ENCODE data around the gene ANKS1B.
"Not testable (repeated sequence)": the region's sequence is repeated elsewhere in the genome, so short reads cannot be mapped to it uniquely, and the experiment has no call there.

The ANKS1B gene

DNA sequence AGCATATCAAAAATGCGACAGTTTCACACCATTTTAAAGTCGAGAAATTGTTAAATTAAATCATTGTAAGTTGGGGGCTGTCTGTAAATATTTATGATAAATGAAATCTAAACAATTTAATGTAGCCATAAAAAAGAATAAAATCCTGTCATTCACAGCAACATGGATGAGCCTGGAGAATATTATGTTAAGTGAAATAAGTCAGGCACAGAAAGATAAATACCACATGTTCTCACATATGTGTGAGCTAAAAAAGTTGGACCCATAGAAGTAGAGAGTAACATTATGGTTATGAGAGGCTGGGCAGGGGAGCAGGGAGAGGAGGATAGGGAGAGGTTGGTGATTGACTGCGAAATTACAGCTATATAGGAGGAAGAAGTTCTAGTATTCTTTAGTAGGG, 201.3 kb downstream of the ANKS1B start:
- no peak overlapping the region for H3K27ac ChIP-seq
- H3K4me3 ChIP-seq, result no peak overlapping the region

DNA sequence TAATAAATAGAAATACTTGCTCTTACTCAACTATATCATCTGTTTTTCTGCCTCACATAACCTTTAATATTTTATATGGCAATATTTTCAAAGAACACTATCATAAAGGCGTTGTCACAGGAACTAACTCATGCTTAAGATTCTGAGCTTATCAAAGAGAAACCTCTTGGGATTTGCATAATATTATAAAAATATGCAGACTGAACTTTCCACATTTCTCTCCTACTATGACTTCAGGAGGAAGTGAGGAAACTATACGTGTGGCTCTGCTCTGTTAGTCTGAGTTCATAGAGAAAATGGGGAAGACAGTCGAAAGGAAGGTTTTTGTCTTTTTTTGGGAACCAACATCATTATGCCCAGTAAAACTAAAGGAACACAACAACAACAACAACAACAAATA, 212.5 kb downstream of the ANKS1B start:
- no peak overlapping the region for H3K27ac ChIP-seq
- H3K4me3 ChIP-seq, result no peak overlapping the region

DNA sequence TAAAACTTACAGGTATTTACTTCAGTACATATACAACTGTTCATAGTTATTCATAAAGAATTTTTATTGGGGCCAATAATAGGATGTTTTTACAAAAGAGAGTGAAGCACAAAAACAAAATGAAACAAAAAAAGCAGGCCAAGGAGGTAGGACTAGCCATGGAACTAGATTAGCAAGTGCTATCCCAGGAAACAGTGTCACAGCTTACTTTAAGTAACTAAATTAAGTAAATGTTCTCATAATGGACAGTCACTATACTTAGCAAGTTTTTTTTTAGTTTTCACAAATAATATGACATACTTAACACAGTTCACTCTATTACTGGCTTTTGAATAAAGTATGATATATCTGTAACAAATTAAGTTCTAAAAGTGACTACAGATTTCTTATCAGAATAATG, 213.1 kb downstream of the ANKS1B start:
- Histone ChIP-seq H3K27ac (no peak overlapping the region), H3K4me3 (no peak overlapping the region)

DNA sequence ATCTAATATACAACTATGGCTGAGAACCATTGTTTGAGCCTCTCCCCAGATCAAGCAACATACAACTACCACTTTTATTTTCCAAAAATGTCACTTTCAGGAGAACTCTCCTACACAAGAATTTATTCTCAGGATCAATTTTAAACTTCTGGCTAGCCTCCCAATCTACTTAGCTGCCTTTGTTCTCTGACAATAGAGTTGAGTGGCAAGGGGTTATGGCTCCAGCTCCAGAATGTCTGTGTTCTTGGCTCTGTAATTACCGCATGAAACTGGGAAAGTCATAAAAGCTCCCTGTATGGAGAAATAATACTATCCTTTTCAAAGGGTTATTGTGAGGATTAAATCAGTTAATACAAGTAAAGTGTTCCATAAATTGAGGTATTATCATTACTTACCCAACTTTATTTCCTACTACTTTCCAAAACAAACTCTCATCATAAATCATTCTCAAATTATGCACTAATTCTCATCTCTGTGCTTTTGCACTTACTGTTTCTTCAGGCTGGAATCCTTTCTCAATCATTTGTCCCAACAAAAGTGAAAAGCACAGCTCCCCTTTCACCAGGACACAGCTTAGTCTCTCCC, 215.2 kb downstream of the ANKS1B start:
- Histone ChIP-seq H3K4me3 (no peak overlapping the region), H3K27ac (no peak overlapping the region)

DNA sequence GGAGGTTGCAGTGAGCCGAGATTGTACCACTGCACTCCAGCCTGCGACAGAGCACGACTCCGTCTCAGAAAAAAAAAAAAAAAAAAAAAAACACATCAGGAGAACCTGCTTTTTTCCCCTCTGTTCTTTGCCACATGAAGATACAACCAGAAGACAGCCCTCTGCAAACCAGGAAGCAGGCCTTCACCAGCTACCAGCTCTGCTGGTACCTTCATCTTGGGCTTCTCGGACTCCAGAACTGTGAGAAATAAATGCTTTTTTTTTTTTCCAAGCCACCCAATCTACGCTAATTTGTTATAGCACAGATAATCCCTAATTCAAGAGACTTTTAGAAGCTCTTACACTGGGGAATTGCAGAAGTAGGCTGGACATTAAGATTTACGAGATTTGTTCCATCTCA, 216.0 kb downstream of the ANKS1B start:
- Histone ChIP-seq H3K27ac (no peak overlapping the region), H3K4me3 (no peak overlapping the region)

DNA sequence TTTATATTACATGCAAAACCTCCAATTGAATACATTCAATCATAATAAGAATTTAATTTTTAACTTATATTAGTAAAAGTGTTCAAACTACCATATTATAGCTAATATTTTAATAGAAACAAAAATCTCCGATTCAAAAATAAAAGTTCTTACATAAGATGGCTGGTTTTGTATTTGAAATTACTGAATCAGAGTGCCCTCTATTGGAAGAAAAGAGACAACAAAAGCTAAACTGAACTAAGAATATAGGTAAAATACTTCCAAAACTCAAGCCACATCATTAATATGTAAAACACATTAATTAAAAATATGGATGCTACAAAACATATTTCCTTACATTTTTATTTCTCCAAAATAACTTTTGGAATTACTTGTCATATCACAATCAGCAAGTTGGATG, 216.9 kb downstream of the ANKS1B start:
- H3K4me3 ChIP-seq, result no peak overlapping the region
- H3K27ac ChIP-seq, result no peak overlapping the region

DNA sequence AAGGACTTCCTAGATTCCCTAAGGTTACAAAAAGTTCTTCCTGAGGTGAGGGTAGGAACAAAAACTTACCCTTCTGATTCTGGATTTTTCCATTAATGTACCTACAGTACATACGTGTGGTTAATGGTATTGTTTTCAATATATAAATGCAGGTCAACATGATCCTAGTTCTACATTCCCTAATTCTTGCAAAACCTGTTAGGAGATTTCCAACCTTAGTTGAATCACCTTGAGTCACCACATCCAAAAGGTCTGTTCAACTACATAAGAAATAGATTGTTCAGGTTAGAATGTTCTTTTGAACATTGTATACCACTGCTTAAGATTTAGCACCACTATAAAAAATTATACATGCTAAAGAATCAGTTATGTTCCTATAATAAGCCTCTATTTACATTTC, 218.3 kb downstream of the ANKS1B start:
- no peak overlapping the region for H3K27ac ChIP-seq
- no peak overlapping the region for H3K4me3 ChIP-seq

DNA sequence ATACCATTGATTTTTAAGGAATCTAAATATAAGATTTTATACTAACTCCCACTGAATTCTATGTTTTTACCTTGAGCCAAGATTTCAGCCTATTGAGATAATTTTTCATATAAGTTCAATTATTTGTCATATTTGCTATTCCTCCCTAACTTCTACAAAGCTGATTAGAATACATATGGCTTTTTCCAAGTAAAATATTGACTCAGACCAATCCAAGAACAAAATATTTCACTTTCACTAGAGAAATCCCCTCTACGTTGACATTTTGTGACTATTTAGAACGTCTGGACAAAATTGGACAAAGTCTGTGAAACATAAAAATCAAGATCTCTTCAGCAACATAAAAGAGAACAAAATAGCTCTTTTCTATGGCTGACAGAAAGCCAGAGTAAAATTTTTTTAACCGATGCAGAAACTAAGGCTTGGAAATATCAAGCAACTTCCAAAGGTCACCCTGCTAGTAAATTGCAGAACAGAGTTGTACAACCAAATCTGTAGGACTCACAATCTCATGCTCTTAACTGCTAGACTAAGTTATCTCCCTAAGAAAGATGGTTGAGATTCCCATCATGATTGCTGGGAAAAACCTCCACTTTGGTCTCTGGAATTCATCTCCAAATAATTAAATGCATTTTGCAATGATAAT, 219.1 kb downstream of the ANKS1B start:
- Histone ChIP-seq H3K4me3 (no peak overlapping the region), H3K27ac (no peak overlapping the region)

DNA sequence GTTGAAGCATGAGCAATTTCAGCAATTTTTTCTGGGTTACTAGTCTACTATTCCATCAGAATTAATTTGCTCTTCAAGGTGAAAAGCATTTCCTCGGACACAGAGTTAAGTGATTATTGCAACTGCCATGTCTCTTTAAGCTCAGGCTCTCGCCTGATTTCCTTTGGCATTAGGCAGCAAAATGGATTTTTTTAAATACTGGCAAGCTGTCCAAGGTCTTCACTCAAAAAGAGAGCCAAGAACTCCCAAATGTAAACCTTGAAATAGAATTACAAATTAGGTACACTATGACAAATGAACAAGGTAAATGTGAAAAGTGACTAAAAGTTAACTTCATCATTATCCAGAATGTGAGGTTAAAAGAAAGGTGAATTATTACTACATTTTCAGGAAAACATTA, 225.3 kb downstream of the ANKS1B start:
- no peak overlapping the region for H3K27ac ChIP-seq
- H3K4me3 ChIP-seq, result no peak overlapping the region

DNA sequence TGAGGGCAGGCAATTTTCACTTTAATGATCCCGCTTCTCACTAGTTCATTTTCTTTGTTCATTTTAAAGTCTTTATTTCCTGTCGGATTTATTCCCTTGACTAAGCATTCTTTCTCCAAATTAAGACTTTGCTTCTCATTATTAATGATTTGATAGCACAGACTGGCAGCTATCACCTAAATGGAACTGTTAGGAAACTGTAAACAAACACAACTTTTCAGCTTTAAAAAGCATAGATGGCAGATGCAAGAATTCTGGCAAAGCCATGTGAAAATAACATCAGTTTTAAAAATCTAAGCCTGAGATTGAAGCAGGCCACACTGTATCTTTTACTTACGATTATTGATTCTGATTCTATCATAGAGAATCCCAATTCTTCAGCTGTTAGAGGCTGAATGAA, 225.7 kb downstream of the ANKS1B start:
- no peak overlapping the region for H3K4me3 ChIP-seq
- H3K27ac ChIP-seq, result no peak overlapping the region

DNA sequence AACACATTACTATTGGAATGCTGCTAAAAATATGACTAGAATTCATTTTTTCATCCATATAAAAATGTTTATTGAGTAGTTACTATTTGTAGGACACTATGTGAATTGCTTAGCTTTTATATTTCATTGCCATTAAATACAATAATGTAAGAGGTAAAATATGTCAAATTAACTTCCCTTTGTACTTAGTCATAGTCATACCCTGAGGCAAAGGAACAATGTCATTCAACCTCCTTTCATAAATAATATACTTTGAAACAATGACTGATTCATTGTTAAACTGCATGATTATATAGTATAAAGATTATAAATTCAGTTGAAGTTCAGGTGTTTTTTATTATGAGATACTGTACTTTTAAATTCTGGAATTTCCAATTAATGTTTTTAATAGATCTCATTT, 232.0 kb downstream of the ANKS1B start:
- no peak overlapping the region for H3K4me3 ChIP-seq
- H3K27ac ChIP-seq, result no peak overlapping the region

DNA sequence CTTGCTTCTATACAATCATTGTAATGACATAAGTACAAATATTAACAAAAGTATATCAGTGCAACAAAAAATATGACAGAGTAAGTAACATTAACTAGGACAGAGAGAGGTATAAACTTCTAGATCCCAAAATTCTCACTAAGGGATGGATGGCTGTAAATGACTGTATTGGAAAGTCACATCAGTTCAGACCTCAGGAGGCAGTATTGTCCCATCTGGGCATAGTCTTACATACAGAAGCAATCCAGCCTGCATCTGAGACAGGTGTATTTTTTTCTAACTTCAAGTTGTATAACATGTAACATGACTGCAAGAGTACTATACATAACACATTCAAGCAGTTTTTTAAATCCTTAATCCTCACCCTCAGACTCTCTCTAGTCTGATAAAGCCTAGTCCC, 238.2 kb downstream of the ANKS1B start:
- no peak overlapping the region for H3K4me3 ChIP-seq
- no peak overlapping the region for H3K27ac ChIP-seq

DNA sequence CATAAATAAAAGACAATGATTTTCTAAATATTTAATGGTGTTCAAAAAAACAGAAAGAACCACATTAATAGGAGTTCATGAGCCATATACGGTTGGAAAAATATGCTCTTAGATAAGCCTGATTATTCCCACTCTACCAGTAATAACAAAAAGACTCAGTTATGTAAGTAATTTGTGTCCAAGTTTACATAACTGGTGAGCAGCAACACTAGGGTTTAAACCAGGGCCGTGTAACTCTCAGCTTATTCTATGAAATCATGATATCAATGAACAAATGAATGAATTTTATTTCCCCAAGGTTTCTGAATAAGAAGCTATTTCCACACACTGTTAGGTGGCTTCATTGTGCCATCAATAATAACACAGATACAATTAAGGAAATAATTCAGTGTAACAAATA, 238.8 kb downstream of the ANKS1B start:
- Histone ChIP-seq H3K27ac (no peak overlapping the region), H3K4me3 (no peak overlapping the region)

DNA sequence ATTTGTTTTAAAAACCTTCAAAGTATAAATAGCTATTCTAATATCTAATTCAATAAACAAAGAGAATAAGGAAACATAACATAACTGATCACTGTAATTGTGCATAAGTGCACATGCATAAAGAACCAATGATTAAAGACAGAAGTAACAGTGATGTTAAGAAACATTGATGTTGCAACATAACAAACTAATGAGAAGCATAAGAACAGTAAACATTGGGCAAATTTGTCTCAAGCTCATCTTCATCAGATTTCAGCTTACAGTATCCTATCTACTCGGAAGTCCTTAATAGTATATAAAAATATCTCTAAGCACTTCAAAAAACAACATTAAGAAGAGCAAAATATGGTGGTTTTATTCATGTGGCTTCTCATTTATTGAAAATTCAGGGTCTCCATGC, 239.6 kb downstream of the ANKS1B start:
- H3K27ac ChIP-seq, result no peak overlapping the region

DNA sequence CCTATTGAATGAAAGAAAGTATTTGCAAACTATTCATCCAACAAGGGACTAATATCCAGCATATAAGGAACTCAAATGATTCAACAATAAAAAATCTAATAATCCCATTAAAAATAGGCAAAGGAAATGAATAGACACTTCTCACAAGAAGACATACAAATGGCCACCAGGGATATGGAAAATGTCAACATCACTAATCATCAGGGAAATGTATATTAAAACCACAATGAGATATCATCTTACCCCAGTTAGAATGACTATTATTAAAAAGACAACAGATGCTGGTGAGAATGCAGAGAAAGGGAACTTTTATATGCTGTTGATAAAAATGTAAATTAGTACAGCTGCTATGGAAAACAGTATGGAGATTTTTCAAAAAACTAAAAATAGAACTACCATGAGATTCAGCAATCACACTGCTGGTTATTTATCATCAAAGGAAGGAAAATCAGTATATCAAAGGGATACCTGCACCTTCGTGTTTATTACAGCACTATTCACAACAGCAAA, 247.9 kb downstream of the ANKS1B start:
- no peak overlapping the region for H3K4me3 ChIP-seq
- H3K27ac ChIP-seq, result no peak overlapping the region

More for the DNA sequence above, 239.6 kb downstream of the ANKS1B start:
- no peak overlapping the region for H3K4me3 ChIP-seq

DNA sequence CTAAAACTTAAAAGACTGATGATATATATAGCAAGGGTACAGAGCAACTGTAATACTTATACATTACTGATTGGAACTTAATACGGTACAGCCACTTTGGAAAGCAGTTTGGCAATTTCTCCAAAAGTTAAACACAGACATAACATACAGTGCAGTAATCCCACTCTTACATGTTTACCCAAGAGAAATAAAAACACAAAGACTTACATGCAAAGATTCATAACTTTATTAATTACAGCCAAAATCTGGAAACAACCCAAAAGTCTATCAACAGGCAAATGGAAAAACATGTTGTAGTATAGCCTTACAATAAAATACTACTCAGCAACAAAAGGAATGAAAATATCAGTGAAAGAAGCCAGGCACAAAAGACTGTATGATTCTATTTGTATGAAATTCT, 252.6 kb downstream of the ANKS1B start:
- H3K4me3 ChIP-seq, result no peak overlapping the region
- no peak overlapping the region for H3K27ac ChIP-seq

DNA sequence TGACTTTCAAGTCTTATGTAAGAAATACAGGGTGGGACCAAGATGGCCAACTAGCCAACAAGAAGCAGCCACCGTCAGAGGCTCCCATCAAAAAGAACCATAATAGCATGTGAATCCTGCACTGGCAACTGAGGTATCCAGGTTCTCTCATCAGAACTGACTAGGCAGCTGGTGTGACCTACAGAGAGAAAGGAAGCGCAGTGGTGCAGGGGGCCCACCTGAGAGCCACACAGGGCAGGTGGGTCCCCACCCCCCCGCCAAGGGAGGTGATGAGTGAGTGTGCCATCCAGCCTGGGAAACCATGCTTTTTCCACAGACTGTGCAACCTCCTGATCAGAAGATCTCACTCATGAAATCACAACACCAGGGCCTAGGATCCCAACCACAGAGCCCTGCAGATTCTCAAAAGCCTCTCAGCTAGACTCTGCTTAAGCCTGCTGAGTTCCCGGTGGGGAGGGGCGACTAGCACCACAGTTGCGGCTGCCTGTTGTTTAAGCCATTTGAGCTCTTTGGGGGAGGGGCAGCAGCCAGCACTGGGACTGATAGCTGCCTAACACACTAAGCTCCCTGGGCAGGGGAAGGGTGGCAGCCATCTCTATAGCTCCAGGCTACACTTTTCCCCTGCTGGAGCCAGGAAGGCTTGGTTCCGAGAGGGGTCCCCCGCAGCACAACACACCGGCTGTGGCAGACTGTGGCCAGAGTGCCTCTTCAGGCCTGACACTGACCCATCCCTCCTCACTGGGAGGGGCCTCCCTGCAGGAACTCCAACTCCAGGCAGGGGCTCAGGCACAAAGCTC, 261.8 kb downstream of the ANKS1B start:
- Histone ChIP-seq H3K4me3 (no peak overlapping the region), H3K27ac (no peak overlapping the region)

DNA sequence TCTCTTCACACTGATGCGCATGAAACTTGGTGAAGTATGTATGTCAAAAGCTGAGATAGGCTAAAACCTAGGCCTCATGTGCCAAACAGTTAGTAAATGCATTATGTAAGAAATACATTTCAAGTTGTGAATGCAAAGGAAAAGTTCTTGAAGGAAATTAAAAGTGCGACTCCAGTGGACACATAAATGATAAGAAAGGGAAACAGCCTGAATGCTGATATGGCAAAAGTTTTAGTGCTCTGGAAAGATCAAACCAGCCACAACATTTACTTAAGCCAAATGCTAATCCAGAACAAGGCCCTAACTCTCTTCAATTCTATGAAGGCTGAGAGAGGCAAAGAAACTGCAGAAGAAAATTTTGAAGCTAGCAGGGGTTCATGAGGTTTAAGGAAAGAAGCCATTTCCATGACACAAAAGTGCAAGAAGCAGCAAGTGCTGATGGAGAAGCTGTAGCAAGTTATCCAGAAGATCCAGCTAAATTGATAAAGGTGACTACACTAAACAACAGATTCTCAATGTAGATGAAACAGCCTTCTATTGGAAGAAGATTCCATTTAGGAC, 262.9 kb downstream of the ANKS1B start:
- H3K4me3 ChIP-seq, result no peak overlapping the region

DNA sequence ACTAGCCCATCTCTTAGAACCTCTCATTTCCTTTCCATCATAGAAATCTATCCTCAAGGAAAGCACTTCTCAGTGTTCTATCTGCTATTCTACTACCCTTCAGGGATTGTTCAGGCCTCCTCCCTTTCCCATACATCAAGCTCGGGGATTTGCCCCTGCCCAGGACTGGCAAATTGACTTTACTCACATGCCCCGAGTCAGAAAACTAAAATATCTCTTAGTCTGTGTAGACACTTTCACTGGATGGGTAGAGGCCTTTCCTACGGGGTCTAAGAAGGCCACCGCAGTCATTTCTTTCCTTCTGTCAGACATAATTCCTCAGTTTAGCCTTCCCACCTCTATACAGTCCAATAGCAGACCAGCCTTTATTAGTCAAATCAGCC, 264.7 kb downstream of the ANKS1B start:
- H3K4me3 ChIP-seq, result not testable (repeated sequence)

More for the DNA sequence above, 262.9 kb downstream of the ANKS1B start:
- no peak overlapping the region for H3K27ac ChIP-seq

DNA sequence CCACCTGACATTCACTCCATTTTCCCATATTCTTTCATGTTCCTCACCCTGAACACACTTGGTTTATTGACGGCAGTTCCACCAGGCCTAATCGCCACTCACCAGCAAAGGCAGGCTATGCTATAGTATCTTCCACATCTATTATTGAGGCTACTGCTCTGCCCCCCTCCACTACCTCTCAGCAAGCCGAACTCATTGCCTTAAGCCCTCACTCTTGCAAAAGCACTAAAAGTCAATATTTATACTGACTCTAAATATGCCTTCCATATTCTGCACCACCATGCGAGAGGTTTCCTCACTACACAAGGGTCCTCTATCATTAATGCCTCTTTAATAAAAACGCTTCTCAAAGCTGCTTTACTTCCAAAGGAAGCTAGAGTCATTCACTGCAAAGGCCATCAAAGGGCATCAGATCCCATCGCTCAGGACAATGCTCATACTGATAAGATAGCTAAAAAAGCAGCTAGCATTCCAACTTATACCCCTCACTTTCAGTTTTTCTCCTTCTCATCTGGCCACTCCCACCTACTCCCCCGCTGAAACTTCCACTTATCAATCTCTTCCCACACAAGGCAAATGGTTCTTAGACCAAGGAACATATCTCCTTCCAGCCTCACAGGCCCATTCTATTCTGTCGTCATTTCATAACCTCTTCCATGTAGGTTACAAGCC, 265.2 kb downstream of the ANKS1B start:
- H3K27ac ChIP-seq, H3K4me3 ChIP-seq: not testable (repeated sequence)

More for the DNA sequence above, 264.7 kb downstream of the ANKS1B start:
- not testable (repeated sequence) for H3K27ac ChIP-seq
